IPS-NIHi7 (cell line): ENCODE results near the gene FBN2.
"Not testable (repeated sequence)": the region's sequence is repeated elsewhere in the genome, so short reads cannot be mapped to it uniquely, and the experiment has no call there.

Source experiments
- DNase-seq: peaks from one replicate; pipeline ENCODE4 v3.0.0; 2012; ENCODE audit warnings: mixed read lengths; ENCODE audit errors: extremely low spot score

FBN2 gene

DNA sequence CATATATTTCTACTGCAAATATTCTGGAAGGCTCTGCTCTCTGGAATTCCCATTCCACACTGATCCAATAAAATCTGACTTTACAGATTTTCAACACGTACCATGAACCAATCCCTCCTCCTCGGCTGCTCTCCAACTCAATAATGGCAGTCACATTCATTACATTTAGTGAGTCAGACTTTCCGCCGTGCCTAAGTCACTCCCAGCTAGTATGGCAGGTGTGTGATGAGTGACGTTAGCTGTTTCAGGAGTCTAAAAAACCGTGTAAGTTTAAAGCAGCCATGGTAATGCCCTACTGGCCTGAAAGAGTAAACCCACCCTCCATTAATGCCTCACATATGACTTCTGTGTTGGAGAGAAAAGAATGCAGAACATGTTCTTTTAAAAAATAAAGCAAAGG, 3.3 kb downstream of the FBN2 start:
- no peak for DNase-seq

DNA sequence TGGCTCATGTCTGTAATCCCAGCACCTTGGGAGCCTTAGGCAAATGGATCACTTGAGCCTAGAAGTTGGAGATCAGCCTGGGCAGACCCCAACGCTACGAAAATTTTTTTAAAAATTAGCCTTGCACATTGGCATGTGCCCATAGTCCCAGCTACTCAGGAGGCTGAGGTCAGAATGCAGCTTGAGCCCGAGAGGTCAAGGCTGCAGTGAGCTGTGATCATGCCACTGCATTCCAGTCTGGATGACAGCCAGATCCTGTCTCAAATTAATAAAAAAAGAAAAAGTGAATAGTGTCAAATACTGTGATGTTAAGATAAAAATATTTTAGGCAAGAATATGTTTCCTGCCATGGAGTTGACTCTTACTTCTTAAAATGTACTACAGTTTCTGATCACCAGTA, 5.3 kb downstream of the FBN2 start:
- no peak for DNase-seq

DNA sequence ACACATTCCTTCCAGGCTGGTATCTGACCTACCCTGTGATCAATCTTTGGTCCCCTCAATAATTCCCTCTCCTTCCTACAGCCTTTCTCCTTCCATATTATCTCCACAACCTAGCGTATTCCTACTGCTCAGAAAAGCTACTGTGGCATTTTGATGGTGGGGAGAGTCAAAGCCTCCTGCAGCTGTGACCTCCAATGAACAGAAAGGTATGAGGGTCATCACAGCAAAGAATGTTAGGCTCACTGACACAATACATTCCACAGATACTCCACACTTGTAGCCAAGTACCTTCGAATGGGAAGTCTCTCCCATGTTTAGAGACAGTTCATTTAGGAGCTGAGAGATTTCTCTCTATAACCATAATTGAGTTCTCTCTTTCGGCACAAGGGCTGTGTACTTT, 5.9 kb downstream of the FBN2 start:
- DNase-seq, result peak; percentile 15

DNA sequence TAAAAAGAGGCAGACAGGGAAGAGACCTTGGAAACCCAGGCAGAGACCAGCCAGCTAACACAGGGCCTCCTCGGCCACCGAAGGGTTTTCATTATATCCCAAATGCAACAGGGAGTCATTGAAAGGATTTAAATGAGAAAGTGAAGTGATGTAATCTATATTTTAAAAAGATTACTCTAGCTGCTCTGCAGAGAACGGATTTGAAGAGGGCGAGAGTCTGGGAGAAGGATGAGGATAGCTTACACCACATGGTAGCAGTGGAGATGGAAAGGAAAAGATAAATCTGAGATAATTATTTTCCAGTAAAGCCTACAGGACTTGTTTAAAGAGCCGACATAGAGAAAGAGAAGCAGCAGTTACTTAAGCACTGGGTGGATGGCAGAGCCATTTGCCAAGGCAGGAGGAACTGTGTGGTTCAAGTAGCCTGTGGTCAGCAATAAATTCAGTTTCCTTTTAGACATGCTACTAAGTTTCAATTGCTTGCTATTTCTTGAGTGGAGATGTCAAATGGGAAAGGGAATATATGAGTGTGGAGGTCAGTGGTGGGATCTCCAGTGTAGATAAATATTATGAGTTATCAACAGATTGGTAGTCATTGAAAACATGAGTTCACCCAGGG, 9.3 kb downstream of the FBN2 start:
- no peak for DNase-seq

GRCh38 chr5:128528126-128528525, 9.9 kb downstream of the FBN2 start:
- no peak for DNase-seq

DNA sequence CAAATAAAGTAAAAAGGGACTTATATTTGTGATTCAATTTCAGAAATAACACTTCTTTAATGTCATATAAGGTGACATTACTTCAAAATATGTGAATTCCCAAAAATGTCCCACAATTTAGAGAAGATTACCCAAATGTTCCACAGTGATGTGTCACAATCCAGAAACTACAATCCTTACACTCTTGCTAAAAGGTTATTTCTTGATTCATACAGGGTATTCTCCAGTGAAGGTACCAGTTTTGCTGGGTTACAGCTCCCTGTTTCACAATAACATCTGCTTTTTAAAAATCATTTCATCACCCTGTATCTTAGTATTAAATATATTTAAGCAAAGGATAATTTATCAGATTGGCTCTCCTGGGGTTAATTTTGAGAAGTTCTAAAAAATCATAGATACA, 11.0 kb downstream of the FBN2 start:
- no peak for DNase-seq

DNA sequence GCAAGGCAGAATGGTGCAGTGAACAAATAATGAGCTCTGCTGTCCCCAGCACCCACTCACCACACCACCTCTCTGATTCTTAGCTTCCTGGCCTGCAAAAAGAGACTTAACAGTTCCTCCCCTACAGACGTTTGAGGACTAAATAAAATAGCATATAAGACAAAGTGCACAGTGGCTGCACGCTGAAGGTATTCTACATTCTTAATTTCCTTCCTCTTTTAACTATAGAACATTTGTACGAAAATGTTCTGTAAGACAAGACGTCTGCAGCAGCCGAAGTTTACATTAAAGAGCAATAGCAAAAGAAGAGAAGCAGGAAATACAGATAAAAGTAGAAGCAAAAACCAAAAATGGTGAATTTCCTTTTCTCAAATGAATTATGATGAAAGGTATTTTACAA, 15.7 kb downstream of the FBN2 start:
- DNase-seq, result no peak

GRCh38 chr5:128519827-128520226, 18.2 kb downstream of the FBN2 start:
- no peak for DNase-seq

DNA sequence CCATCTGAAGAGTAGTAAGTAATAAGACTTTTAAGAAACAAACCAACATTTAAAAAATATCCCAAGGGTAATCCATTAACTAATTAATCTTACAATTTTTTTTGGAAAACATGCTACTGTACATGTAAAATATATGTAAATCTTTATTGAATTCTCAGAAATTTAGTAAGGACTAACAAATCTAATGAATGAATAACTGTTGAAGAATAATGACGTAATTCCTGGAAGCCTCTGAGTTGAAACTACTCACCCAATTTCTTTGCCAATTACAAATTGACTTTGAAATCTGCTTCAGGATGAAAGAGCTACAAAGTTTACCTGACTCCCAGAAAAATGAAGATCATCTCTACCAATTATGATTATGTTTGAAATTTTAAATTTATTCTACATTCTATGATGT, 21.1 kb downstream of the FBN2 start:
- DNase-seq, result no peak

GRCh38 chr5:128513806-128514205, 24.2 kb downstream of the FBN2 start:
- no peak for DNase-seq

DNA sequence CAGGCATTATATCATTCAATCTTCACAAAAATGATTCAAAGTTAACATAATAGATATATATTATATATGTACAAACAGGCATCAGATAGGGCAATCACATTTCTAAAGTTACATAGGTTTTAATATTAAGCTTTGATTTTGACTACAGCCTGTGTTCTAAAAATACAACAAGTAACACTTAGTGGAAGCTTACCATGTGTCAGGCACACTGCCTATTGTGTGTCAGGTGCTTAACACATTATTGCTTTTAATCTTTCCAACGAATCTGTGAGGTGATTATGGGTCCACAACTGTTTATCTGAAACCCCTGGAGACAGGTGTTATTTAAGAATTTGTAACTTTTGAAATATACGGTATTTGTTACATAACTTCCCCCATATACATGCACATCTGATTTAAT, 25.2 kb downstream of the FBN2 start:
- no peak for DNase-seq

- no peak for DNase-seq
Observed at GRCh38 chr5:128506643-128507042, 31.4 kb downstream of the FBN2 start.

DNA sequence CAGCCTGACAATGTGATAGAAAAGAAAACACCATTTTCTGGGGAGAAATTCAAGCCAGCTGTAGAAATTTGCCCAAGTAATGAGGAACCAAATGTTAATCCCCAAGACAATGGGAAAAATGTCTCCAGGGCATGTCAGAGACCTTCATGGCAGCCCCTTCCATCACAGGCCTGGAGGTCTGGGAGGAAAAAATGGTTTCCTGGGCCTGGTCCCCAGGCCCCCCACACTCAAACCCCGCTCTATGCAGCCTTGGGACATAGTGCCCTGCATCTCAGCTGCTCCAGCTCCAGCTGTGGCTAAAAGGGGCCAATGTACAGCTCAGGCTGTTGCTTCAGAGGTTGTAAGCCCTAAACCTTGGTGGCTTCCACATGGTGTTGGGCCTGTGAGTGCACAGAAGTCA, 34.3 kb downstream of the FBN2 start:
- not testable (repeated sequence) for DNase-seq

GRCh38 chr5:128498844-128499455, 39.1 kb downstream of the FBN2 start:
- DNase-seq, result no peak

GRCh38 chr5:128494516-128494915, 43.5 kb downstream of the FBN2 start:
- DNase-seq, result peak; percentile 38

- DNase-seq, result no peak
Observed at GRCh38 chr5:128493657-128494329, 44.3 kb downstream of the FBN2 start.

DNA sequence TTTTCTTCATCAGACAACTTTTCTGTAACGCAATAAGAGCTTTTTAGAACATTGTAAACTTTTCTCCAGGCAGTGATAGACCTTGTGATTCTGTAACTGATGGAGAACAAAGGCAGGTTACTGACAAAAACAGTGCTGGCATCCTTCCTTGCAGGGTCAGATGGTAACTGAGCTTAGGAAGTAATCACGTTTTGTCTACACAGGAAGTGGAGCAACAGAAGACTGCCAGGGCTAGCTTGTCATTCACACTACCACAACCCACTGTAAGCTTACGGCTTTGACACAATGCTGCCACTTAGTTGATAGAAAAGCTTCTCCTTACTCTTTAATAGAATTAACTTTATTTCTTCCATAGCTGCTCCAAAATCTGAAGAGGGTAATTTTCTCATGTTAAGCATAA, 46.8 kb downstream of the FBN2 start:
- DNase-seq, result no peak

- no peak for DNase-seq
Observed at GRCh38 chr5:128490761-128491160, 47.3 kb downstream of the FBN2 start.

DNA sequence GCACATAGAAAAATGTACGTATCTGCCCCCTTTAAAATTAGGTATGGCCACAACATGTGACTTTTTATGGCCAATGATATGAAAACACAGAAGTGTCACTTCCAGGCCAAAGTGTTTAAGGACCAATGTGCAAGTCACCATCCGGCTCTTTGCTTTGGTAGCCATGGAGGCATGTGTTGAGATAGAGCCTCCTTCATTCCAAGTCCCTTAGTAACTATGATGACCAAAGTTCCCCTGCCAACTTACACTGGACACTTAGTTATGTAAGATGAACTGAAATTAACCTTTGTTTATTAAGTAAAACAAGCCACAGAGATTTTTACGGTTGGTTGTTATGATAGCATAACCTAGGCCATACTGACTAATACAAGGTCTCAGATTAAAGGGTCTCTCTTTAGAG, 51.0 kb downstream of the FBN2 start:
- DNase-seq, result no peak

DNA sequence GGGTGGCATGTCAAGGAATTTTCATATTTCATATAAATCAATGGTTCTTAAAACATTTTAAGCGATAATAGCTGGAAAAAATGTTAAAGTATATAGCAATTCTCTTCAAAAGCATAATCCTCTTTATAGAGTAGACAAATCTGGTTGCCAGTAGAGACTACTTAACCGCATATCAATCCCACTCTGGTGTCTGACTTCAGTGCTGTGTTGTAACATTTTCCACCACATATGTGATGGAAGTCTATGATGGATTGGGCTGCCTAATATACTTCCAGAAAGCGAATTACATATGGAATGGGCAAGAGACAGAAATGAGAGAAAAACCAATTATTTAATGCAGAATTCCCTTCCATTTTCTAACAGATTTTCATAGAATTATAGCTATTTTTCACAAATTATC, 54.3 kb downstream of the FBN2 start:
- no peak for DNase-seq

- DNase-seq, result no peak
Observed at GRCh38 chr5:128480906-128481633, 57.0 kb downstream of the FBN2 start.

DNA sequence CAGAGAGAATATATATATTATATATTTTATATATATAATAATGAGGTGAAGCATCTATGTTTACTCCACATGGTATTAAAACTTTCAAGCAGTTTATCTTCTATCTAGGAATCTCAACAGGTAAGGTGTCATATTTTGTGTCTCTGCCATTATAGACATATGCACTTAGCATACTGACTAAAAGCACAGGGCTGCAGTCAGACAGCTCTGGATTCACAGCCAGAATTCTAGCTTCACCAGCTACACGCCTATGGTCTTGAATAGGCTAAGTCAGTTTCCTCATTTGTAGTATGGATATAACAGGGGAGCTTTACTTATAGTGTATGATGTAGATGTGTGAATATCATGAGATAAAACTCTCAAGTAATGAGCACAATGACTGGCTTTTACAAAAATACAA, 57.9 kb downstream of the FBN2 start:
- DNase-seq, result no peak
